NCI-H1417 treated with DMSO at 0.1 percent for 48 hours (cell line): ENCODE data around the gene LRCH3.

Experiments
- DNase-seq: peaks from one replicate; lab custom pipeline; 2025; lab: John Stamatoyannopoulos, UW

LRCH3 gene

DNA sequence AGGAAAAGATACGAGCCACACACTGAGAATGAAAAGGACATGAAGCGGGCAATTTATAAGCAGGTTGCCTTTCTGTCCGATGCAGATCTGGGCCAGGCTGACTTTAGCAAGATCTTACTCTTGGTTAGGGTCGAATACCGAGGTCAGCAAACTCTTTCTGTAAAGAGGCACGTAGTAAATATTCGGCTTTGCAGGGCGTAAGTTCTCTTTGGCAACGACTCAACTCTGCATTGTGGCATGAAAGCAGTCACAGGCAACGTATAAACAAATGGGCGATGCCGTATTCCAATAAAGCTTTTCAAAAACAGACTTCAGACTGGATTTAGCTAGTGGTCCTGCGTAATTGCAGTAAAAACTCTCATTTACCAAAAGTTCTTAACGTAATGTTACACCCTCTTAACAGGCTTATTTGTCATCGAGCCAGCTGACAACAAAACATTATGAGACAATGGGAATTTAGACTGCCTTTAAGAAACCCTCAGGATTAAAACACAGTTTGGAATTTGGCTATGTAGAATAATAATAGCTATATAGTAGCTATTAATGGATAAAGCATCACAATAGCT, 145.8 kb downstream of the LRCH3 start:
- DNase-seq, result no peak
